Ascending aorta (tissue), 2 donors: ENCODE results near the gene NDUFS3. TPM values are rescaled to one million over a fixed set of nuclear protein-coding genes. Genes with fewer than 3 reads are reported as not detected.
A peak's percentile ranks its signal among the peaks of the same experiment; 100 is the strongest.

ENCODE experiments used
- DNase-seq, 2 donors: peaks; one replicate each; pipeline ENCODE4 v3.0.0-alpha.2; 2019; ENCODE audit warnings: low spot score in 2 of 2
- H3K27ac ChIP-seq, 2 donors: fragments of 200-600 bp; sonication (generic); one replicate each; pipeline ENCODE4 v1.5.1; 2016 to 2017; ENCODE audit warnings: mild to moderate bottlenecking in 1 of 2
- H3K27me3 ChIP-seq: fragments of 200-600 bp; sonication (generic); one replicate; pipeline ENCODE4 v1.5.1; 2017
- H3K36me3 ChIP-seq, 2 donors: fragments of 200-600 bp; sonication (generic); one replicate each; pipeline ENCODE4 v1.5.1; 2016
- H3K4me1 ChIP-seq, 2 donors: fragments of 200-600 bp; sonication (generic); one replicate each; pipeline ENCODE4 v1.5.1; 2016 to 2017; ENCODE audit warnings: mild to moderate bottlenecking in 1 of 2
- H3K4me3 ChIP-seq, 2 donors: fragments of 200-600 bp; sonication (generic); one replicate each; pipeline ENCODE4 v1.5.1; 2016 to 2017; ENCODE audit warnings: mild to moderate bottlenecking in 1 of 2
- H3K9me3 ChIP-seq, 2 donors: fragments of 200-600 bp; sonication (generic); one replicate each; pipeline ENCODE4 v1.5.1; 2016
- intact Hi-C: fragments of 100-400 bp; cut with DNase I; formaldehyde crosslinking; loops from one replicate; pipeline ENCODE4 v1.15.1; 2023
- total RNA-seq: library from RNA; depleted of rRNA; stranded (reverse); fragments of >200 nt; gene quantifications from one replicate; pipeline ENCODE4 v1.1.0, GENCODE V29; 2016
- TF ChIP-seq, protein P1 (sequence below), 3 experiments: fragments of 200-600 bp in 2 of 3; fragments of 450-650 bp in 1 of 3; sonication (generic) in 2 of 3; IDR thresholded peaks; one replicate each; pipeline ENCODE4 v1.5.1; 2016 to 2019; ENCODE audit warnings: antibody characterized with exemption in 3 of 3, mild to moderate bottlenecking in 1 of 3, moderate library complexity in 1 of 3

The NDUFS3 gene
- total RNA-seq, 1 donor from 2014 or later, result 19.9 TPM

DNA sequence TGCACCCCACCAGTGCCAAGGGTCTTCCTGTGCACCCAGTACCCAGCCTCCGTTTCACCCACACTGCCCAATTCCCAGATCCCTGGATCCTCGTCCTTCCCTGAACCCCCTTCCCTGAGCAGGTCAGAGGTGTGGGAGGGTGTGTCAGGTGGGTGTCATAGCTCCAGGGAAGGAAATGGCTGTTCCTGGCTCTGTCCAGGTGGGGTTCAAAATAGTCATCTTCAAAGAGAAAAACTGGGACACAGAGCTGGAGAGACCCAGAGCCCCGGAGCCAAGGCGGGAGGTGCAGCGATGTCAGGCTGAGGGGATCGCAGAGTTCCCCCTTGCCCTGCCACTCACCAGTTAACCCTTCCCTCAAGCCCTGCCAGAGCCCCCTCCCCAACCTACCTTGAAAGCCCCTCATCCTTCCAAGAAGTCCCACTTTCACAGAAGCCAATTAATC lies 14.6 kb downstream of the NDUFS3 start:
- H3K27me3 ChIP-seq, result no peaks in the 10 kb centered on the region
- no peak overlapping the region for H3K4me3 ChIP-seq
- intact Hi-C loops, result no loop called here
- H3K27ac ChIP-seq, result no peak overlapping the region
- TF ChIP-seq, protein P1, sequence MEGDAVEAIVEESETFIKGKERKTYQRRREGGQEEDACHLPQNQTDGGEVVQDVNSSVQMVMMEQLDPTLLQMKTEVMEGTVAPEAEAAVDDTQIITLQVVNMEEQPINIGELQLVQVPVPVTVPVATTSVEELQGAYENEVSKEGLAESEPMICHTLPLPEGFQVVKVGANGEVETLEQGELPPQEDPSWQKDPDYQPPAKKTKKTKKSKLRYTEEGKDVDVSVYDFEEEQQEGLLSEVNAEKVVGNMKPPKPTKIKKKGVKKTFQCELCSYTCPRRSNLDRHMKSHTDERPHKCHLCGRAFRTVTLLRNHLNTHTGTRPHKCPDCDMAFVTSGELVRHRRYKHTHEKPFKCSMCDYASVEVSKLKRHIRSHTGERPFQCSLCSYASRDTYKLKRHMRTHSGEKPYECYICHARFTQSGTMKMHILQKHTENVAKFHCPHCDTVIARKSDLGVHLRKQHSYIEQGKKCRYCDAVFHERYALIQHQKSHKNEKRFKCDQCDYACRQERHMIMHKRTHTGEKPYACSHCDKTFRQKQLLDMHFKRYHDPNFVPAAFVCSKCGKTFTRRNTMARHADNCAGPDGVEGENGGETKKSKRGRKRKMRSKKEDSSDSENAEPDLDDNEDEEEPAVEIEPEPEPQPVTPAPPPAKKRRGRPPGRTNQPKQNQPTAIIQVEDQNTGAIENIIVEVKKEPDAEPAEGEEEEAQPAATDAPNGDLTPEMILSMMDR (IDR thresholded peaks at IDR 0.05), result no peak
- no peaks in the 10 kb centered on the region for H3K4me1 ChIP-seq
- H3K9me3 ChIP-seq, result no peaks in the 10 kb centered on the region
- no peak for DNase-seq
- no peaks in the 10 kb centered on the region for H3K36me3 ChIP-seq

DNA sequence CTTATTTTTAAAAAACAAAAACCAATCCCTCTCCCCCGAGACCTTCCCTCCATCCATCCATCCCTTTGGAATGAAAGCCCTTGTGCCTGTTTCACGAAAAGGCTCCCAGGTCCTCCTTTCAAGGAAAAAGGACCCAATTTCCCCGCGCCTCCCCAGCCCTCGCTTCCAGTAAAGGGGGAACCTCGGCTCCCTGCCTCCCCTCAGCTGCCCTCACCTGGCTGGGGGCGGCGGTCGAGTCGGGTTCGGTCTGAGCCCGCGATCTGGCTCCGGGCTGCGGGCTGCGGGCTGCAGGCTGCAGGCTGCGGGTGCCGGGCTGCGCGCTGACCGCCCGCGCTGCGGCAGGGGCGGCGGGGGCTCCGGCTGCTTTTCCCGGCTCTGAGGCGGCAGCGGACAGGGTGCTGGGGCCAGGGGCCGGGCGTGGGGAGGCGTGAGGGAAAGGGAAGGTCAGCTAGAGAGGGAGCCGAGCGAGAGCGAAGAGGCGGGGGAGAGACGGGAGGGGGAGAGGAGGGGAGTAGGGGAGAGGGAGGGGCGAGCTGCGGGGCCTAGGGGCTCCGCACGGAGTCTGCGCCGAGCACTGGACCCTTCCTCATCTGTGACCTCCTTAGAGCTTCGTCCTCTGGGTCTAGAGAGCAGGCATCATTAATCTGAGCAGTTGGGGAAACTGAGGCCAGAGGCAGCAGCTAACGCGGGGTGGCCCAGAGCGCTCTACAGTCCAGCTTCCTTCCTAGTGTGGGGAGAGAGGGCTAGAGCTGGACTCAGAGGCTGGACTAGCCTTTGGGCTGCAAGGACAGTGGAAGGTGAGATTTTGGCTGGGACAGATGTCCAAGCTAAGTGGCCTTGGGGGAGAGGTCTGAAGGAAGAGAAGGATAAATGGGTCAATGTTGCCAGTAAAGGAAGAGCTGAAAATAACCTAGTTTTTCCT lies 15.3 kb downstream of the NDUFS3 start, which contains the start of gene C1QTNF4:
Gene C1QTNF4, minus strand, starts transcription at position 478 of the 922 bp plus-strand sequence. CDS start 3,601 bp downstream, outside the sequence.
- H3K9me3 ChIP-seq, result no peaks in the 10 kb centered on the region
- intact Hi-C loops, result no loop called here
- no peaks in the 10 kb centered on the region for H3K27me3 ChIP-seq
- no peak for DNase-seq
- no peak within 1 kb of the TSS for H3K27ac ChIP-seq
- no peaks in the 10 kb centered on the region for H3K36me3 ChIP-seq
- TF ChIP-seq, protein P1 (IDR thresholded peaks at IDR 0.05), result no peak
- H3K4me3 ChIP-seq, result peak within 1 kb of the TSS; percentile 23 to 49
- no peaks in the 10 kb centered on the region for H3K4me1 ChIP-seq

DNA sequence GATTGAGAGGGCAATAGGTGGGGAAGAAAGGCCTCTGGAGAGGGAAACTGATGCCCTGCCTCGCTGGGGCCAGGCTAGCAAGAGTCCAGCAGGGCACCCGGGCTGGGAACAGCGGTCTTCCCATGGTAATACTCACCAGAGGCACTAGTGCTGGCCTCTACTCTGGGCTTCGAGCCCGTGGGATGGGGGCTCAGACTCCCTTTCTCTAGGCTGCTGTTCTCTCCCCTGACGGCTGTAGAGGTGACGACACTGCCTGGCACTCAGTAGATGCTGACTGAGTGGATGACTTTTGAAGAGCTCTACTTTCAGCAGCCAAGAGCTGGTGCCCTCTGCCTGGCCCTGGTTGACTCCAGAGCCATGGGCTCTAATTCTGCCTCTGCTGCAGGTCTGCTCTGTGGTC lies 16.2 kb downstream of the NDUFS3 start:
- Histone ChIP-seq H3K9me3 (no peaks in the 10 kb centered on the region), H3K27ac (no peak overlapping the region), H3K4me1 (no peaks in the 10 kb centered on the region), H3K27me3 (no peaks in the 10 kb centered on the region), H3K36me3 (no peaks in the 10 kb centered on the region), H3K4me3 (no peak overlapping the region)
- DNase-seq, result no peak
- intact Hi-C loops, result no loop called here
- TF ChIP-seq, protein P1 (IDR thresholded peaks at IDR 0.05), result no peak

DNA sequence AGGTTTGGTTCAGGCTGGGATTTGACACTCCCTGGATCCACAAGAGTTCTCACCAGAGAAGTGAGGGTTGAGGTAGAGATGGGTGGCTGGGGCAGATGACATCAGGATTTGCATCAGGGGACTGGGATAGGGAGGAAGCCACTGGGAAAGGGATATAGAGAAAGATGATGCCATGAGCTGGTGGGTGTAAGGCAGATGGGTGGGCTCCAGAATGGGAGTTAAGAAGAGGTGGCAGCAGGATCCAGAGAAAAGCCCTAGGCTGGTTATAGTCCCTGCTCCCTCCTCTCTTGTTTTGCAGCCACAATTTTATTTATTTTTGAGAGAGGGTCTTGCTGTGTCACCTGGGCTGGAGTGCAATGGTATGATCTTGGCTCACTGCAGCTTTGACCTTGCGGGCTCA lies 17.1 kb downstream of the NDUFS3 start:
- TF ChIP-seq, protein P1 (IDR thresholded peaks at IDR 0.05), result no peak
- H3K4me3 ChIP-seq, result no peak overlapping the region
- H3K27ac ChIP-seq, result no peak overlapping the region
- H3K36me3 ChIP-seq, result no peaks in the 10 kb centered on the region
- DNase-seq, result no peak
- H3K27me3 ChIP-seq, result no peaks in the 10 kb centered on the region
- intact Hi-C loops, result no loop called here
- no peaks in the 10 kb centered on the region for H3K4me1 ChIP-seq
- no peaks in the 10 kb centered on the region for H3K9me3 ChIP-seq

DNA sequence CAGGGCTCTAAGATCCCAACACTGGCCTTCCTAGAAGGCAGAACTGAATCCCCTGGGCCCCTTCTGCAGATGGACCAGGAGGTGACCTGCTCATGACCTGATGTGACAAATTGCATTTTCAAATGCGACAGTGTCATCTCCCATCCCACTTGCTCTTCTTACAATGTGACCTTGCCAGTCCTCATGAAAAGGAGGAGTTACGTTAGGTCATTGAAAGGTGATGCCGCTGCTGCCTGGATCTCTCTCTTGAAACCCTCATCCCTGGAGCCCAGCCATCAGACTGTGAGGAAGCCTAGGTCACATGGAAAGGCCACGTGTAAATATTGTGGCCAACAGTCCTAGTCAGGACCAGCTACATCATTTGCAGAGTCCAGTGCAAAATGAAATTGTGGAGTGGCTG lies 21.0 kb downstream of the NDUFS3 start:
- H3K27me3 ChIP-seq, result no peaks in the 10 kb centered on the region
- TF ChIP-seq, protein P1 (IDR thresholded peaks at IDR 0.05), result no peak
- no peaks in the 10 kb centered on the region for H3K4me1 ChIP-seq
- no peaks in the 10 kb centered on the region for H3K36me3 ChIP-seq
- no peaks in the 10 kb centered on the region for H3K9me3 ChIP-seq
- no peak for DNase-seq
- intact Hi-C loops, result no loop called here
- H3K4me3 ChIP-seq, result no peak overlapping the region
- no peak overlapping the region for H3K27ac ChIP-seq
